Measurements from ENCODE around the gene TXLNG.

The TXLNG gene

DNA sequence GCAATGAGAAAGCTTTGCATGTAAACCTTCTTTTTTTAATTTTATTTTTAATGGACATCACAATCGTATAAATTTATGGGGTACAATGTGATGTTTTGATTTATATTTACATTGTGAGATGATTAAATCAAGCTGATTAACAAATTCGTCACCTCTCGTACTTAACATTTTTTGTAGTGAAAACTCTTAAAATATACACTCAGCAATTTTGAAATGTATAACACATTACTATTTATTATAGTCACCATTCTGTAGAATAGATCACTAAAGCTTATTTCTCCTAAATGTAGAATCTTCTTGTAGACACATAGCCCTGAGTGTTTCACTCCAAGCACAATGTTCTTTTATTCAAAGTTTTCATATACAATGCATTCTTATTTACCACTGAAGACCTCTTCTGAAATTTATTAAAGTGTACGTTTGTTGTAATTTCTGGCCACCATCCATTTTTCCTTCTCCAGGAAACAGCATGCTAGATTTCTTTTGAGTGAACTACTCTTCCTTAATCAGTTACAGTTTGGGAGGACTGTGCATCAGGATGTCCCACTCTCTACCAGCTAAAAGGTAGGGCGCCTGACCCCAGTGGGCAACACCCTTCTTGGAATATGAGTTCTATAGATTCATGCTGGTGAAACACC lies 88.3 kb downstream of the TXLNG start:
- DNase-seq = no peak

GRCh38 chrX:16876696-16877095 lies 90.4 kb downstream of the TXLNG start:
- no peak for DNase-seq

DNA sequence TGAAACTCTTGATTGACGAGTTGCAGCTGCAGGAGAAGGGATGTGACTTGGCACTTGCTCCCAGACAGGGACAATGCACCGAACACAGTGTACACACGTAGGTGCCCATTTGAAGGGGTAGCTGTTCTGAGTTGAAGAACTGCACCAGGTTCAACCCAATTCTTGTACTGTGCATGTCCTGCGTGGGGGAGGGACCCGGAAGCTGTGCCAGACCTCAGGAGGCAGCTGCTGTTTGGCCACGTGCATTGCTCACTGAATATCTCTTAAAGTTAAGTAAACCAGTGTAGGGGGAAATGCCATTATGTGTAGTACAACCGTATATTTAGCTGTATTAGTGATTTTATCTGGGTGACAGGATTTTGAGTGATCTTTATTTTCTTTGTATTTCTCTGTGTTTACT lies 95.9 kb downstream of the TXLNG start:
- DNase-seq = peak; percentile 16

- peak; percentile 76 for DNase-seq
Measured at GRCh38 chrX:16882702-16883486, 96.6 kb downstream of the TXLNG start.

GRCh38 chrX:16883487-16883804 lies 97.2 kb downstream of the TXLNG start:
- no peak for DNase-seq

DNA sequence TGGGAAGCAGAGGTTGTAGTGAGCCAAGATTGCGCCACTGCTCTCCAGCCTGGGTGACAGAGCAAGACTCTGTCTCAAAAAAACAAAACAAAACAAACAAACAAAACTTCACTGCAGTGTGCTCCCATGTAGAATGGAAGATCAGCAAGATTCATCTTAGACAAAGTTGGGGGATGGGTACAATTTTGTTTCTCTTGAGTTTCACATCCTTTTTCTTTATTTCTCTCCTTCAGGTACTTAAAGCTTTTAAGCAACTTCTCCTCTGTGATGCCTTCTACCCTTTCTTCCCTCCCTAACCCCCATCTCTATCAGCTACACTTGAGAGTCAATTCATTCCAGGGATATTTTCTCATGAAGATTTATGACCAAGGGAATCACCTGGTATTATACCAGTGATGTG lies 99.4 kb downstream of the TXLNG start:
- DNase-seq = no peak

GRCh38 chrX:16892504-16893362 lies 106.5 kb downstream of the TXLNG start:
- peak; percentile 63 for DNase-seq
